ENCODE measurements around the gene COG5.

The COG5 gene

DNA sequence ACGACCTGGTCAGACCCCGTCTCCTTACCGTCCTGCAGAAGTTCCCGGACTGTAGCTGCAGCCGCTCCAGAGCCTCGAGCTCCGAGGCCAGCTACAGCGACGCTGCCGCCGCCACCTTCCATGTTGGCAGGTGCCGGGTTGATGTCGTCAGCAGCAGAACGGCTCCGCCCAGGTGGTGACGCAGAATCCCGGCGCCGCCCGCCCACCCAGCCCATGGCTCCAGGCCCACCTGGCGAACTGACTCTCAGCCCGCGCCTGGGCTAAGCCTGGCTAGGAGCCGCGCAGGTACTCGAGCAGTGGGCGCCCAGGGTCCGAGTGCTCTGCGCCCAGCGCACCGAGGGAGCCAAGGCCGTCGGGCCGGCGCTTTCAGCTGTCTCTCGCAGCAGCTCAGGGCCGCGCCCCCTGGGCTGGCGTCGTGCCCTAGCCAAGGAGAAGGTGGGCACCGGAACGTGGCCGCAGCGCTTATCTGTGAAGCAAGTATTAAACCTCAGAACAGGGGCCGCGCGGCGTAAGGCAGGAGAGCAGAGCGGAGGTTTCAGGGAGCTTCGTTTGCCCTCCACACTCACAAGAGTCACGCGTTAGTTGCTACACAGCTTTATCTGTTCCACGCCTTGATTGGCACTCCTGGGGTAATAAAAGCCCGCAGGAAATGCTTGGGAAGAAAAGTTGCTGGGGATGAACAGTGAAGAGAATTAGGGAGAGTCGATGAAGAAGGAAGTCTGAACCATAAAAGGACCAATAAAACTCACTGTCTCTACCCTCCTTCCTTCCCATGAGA, at the start of gene COG5, which contains the start of gene DUS4L:
Gene COG5 (minus strand): TSS at position 146 of the 778 bp plus-strand sequence. CDS start 24 bp downstream, at position 122.
Gene DUS4L (plus strand): TSS at position 197 of the 778 bp plus-strand sequence. CDS start 3,100 bp downstream, outside the sequence.
- H3K4me1 ChIP-seq (ENCODE audit: control insufficient read depth, insufficient read depth, low read length): peaks cover 10% of the 10 kb centered on the region
- H3K36me3 ChIP-seq (ENCODE audit: control insufficient read depth, insufficient read depth, low read length): no peaks in the 10 kb centered on the region
- H3K9ac ChIP-seq (ENCODE audit: low read depth, low read length): peak within 1 kb of the TSS; percentile 88
- peak within 1 kb of the TSS; percentile 99 for H3K4me3 ChIP-seq (ENCODE audit: low read depth, low read length)
- no peaks in the 10 kb centered on the region for H3K9me3 ChIP-seq (ENCODE audit: control insufficient read depth, insufficient read depth, low read length)
- H3K27me3 ChIP-seq (ENCODE audit: control insufficient read depth, insufficient read depth, low read length): no peaks in the 10 kb centered on the region

DNA sequence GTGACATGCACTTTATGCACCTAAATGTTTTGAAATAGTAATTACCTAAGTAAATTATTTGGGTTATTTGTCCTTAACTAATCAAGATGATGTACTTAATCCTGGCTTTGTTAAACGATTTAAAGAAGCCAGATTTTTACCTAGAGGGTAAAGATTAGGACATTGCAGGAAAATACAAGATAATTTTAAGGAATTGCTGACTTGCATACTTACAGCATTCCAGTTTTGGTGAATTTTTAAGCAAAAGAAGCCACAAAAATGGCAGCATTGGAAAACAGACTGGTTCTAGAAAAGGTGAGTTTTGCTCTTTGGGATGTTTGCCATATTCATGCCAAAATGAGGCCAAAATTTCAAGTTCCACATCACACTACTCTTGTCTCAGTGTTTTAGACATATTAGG, 49.7 kb upstream of the COG5 start:
- no peaks in the 10 kb centered on the region for H3K4me1 ChIP-seq (ENCODE audit: control insufficient read depth, insufficient read depth, low read length)
- H3K36me3 ChIP-seq (ENCODE audit: control insufficient read depth, insufficient read depth, low read length): no peaks in the 10 kb centered on the region
- no peak overlapping the region for H3K9ac ChIP-seq (ENCODE audit: low read depth, low read length)
- no peaks in the 10 kb centered on the region for H3K27me3 ChIP-seq (ENCODE audit: control insufficient read depth, insufficient read depth, low read length)
- no peak overlapping the region for H3K4me3 ChIP-seq (ENCODE audit: low read depth, low read length)
- H3K9me3 ChIP-seq (ENCODE audit: control insufficient read depth, insufficient read depth, low read length): no peaks in the 10 kb centered on the region

- Histone ChIP-seq H3K27me3 (ENCODE audit: control insufficient read depth, insufficient read depth, low read length) (no peaks in the 10 kb centered on the region), H3K36me3 (ENCODE audit: control insufficient read depth, insufficient read depth, low read length) (no peaks in the 10 kb centered on the region), H3K4me1 (ENCODE audit: control insufficient read depth, insufficient read depth, low read length) (no peaks in the 10 kb centered on the region), H3K9ac (ENCODE audit: low read depth, low read length) (no peak overlapping the region), H3K4me3 (ENCODE audit: low read depth, low read length) (no peak overlapping the region), H3K9me3 (ENCODE audit: control insufficient read depth, insufficient read depth, low read length) (no peaks in the 10 kb centered on the region)
Measured at GRCh38 chr7:107610323-107610722, 46.6 kb upstream of the COG5 start.

DNA sequence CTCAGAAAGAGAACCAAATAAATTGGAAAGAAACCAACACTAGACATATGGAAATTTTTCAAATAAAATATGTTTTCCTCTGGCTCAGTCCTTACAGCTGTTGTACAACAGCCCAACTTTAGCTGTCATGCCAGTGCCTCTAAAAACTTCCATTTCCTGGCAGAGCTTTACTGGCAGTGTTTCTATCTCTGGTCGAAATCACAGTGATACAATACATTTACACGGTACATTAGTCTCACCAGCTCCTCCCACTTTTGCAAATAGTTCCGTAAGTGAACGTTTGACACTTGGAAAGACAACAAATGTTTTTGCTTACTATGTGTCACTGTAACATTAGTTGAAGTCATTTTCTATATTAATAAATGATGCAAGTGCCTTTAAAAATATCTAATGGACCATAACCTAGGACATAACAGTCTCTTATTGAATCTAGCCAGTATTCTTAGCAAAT, 46.1 kb upstream of the COG5 start:
- no peaks in the 10 kb centered on the region for H3K9me3 ChIP-seq (ENCODE audit: control insufficient read depth, insufficient read depth, low read length)
- no peaks in the 10 kb centered on the region for H3K36me3 ChIP-seq (ENCODE audit: control insufficient read depth, insufficient read depth, low read length)
- H3K27me3 ChIP-seq (ENCODE audit: control insufficient read depth, insufficient read depth, low read length): no peaks in the 10 kb centered on the region
- no peaks in the 10 kb centered on the region for H3K4me1 ChIP-seq (ENCODE audit: control insufficient read depth, insufficient read depth, low read length)
- no peak overlapping the region for H3K4me3 ChIP-seq (ENCODE audit: low read depth, low read length)
- H3K9ac ChIP-seq (ENCODE audit: low read depth, low read length): no peak overlapping the region

GRCh38 chr7:107606303-107606702, 42.6 kb upstream of the COG5 start:
- H3K9ac ChIP-seq (ENCODE audit: low read depth, low read length): no peak overlapping the region
- no peaks in the 10 kb centered on the region for H3K36me3 ChIP-seq (ENCODE audit: control insufficient read depth, insufficient read depth, low read length)
- no peaks in the 10 kb centered on the region for H3K4me1 ChIP-seq (ENCODE audit: control insufficient read depth, insufficient read depth, low read length)
- no peaks in the 10 kb centered on the region for H3K27me3 ChIP-seq (ENCODE audit: control insufficient read depth, insufficient read depth, low read length)
- no peak overlapping the region for H3K4me3 ChIP-seq (ENCODE audit: low read depth, low read length)
- H3K9me3 ChIP-seq (ENCODE audit: control insufficient read depth, insufficient read depth, low read length): no peaks in the 10 kb centered on the region

DNA sequence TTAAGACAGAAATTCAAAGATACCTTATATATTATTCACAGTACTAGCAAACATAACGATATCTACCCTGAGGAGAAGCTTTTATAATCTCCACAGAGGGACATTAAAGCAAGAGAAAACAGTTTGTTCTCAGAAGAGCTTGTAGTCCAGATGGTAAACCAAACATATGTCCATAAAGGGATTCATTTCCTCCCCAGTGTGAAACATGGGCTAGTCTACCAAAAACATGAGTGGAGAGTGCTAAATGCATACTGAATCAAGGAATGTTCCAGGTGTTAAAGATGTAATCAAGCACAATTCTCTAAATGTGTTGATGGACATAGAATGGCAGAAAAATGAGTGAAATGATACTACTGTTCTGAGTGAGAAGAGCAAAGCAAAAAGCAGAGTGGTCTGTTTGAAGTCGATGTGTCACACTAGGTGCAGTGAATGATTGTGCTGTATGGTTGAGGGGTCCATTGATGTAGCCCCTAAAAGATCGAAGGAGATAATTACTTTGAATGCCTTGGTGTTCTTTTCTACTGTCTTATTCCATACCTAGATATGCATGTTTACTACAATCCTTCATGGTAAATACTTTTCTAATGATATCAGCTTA, 41.6 kb upstream of the COG5 start:
- no peaks in the 10 kb centered on the region for H3K9me3 ChIP-seq (ENCODE audit: control insufficient read depth, insufficient read depth, low read length)
- H3K9ac ChIP-seq (ENCODE audit: low read depth, low read length): no peak overlapping the region
- no peaks in the 10 kb centered on the region for H3K4me1 ChIP-seq (ENCODE audit: control insufficient read depth, insufficient read depth, low read length)
- H3K4me3 ChIP-seq (ENCODE audit: low read depth, low read length): no peak overlapping the region
- no peaks in the 10 kb centered on the region for H3K27me3 ChIP-seq (ENCODE audit: control insufficient read depth, insufficient read depth, low read length)
- H3K36me3 ChIP-seq (ENCODE audit: control insufficient read depth, insufficient read depth, low read length): no peaks in the 10 kb centered on the region

DNA sequence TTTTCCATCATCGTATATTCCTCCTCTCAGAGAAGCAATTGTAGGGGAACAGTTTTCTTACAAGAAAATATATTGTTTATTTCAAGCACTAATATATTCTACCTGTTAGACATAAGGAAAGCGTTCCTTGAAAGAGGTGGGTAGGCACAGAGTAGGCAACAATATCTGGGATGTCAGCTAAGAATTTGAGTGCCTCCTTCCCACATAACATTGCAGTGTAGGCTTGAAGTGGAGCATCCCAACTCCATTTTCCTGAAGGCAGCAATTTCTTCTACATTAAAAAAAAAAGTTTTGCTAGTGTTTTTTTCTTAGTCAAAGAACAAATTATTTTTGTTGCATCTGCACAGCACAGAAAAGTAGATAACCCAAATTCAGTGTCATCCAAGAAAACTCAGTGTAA, 37.1 kb upstream of the COG5 start:
- H3K36me3 ChIP-seq (ENCODE audit: control insufficient read depth, insufficient read depth, low read length): no peaks in the 10 kb centered on the region
- H3K9ac ChIP-seq (ENCODE audit: low read depth, low read length): no peak overlapping the region
- H3K9me3 ChIP-seq (ENCODE audit: control insufficient read depth, insufficient read depth, low read length): no peaks in the 10 kb centered on the region
- no peaks in the 10 kb centered on the region for H3K4me1 ChIP-seq (ENCODE audit: control insufficient read depth, insufficient read depth, low read length)
- no peak overlapping the region for H3K4me3 ChIP-seq (ENCODE audit: low read depth, low read length)
- no peaks in the 10 kb centered on the region for H3K27me3 ChIP-seq (ENCODE audit: control insufficient read depth, insufficient read depth, low read length)

DNA sequence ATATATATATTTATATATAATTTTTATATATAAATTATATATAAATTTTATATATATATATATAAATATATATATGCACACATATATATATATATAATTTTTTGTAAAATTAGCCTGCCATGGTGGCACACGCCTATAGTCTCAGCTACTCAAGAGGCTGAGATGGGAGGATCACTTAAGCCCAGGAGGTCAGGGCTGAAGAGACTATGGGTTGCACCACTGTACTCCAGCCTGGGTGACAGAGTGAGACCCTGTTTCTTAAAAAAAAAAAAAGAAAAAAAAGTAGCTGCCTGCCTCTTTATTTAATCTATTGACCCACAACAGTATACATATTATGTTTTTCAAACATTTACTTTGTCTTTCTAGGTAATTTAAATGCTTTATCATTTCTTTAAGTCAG, 35.5 kb upstream of the COG5 start:
- Histone ChIP-seq H3K4me1 (ENCODE audit: control insufficient read depth, insufficient read depth, low read length) (no peaks in the 10 kb centered on the region), H3K4me3 (ENCODE audit: low read depth, low read length) (no peak overlapping the region), H3K27me3 (ENCODE audit: control insufficient read depth, insufficient read depth, low read length) (no peaks in the 10 kb centered on the region), H3K9me3 (ENCODE audit: control insufficient read depth, insufficient read depth, low read length) (no peaks in the 10 kb centered on the region), H3K9ac (ENCODE audit: low read depth, low read length) (no peak overlapping the region), H3K36me3 (ENCODE audit: control insufficient read depth, insufficient read depth, low read length) (no peaks in the 10 kb centered on the region)

DNA sequence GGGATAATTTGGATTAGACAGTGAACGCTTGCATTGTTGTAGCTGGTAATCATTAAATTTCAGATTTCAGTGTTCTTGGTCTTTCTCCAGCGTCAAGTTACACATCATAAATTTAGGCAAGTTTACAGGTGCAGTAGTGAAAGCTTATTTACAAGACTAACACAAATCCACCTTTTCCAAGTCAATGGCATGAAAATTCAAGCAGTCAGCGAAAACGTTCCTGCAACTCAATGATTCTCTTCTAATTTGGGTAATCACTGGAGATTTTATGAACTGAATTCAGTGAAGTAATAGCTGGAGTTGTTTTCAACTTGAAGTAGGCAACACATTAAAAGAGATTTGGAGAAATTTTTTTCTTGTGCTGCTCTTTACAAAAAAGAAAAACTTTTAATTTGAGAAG, 34.2 kb upstream of the COG5 start:
- Histone ChIP-seq H3K4me1 (ENCODE audit: control insufficient read depth, insufficient read depth, low read length) (no peaks in the 10 kb centered on the region), H3K9me3 (ENCODE audit: control insufficient read depth, insufficient read depth, low read length) (no peaks in the 10 kb centered on the region), H3K9ac (ENCODE audit: low read depth, low read length) (no peak overlapping the region), H3K4me3 (ENCODE audit: low read depth, low read length) (no peak overlapping the region), H3K27me3 (ENCODE audit: control insufficient read depth, insufficient read depth, low read length) (no peaks in the 10 kb centered on the region), H3K36me3 (ENCODE audit: control insufficient read depth, insufficient read depth, low read length) (no peaks in the 10 kb centered on the region)

GRCh38 chr7:107597582-107597916, 33.8 kb upstream of the COG5 start:
- Histone ChIP-seq H3K4me1 (ENCODE audit: control insufficient read depth, insufficient read depth, low read length) (no peaks in the 10 kb centered on the region), H3K4me3 (ENCODE audit: low read depth, low read length) (no peak overlapping the region), H3K36me3 (ENCODE audit: control insufficient read depth, insufficient read depth, low read length) (no peaks in the 10 kb centered on the region), H3K9me3 (ENCODE audit: control insufficient read depth, insufficient read depth, low read length) (no peaks in the 10 kb centered on the region), H3K27me3 (ENCODE audit: control insufficient read depth, insufficient read depth, low read length) (no peaks in the 10 kb centered on the region), H3K9ac (ENCODE audit: low read depth, low read length) (no peak overlapping the region)

DNA sequence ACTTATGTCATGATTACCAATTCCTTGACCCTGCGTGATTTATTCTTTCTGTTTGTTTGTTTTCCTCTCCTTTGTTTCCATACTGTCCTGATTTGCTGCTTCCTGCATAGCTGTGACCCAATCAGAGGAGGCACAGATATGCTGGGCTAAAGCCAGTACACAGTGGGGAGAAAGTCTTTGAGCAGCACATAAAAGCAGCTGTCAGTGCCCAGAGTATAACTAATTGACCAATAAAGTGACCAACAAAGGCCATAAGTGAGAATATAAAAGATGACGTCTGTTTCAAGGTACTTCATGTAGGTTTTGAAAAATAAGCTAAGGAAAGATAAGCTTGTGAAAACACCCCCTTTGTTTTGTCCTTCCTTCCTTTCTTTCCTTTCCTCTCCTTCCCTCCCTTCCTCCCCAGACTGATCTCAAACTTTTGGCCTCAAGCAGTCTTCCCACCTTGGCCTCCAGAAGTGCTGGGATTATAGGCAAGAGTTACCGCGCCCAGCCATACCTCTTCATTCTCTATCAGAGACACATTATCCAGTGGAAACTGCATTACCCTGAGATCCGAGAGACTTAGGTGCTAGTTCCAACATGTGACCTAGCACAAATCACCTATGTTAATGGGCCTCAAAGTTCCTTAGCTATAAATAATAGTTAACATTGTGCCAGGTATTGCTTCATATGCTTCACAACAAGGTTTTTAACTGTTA, 33.3 kb upstream of the COG5 start:
- no peak overlapping the region for H3K4me3 ChIP-seq (ENCODE audit: low read depth, low read length)

More for the DNA sequence above, 33.3 kb upstream of the COG5 start:
- no peaks in the 10 kb centered on the region for H3K27me3 ChIP-seq (ENCODE audit: control insufficient read depth, insufficient read depth, low read length)
- no peak overlapping the region for H3K9ac ChIP-seq (ENCODE audit: low read depth, low read length)
- no peaks in the 10 kb centered on the region for H3K4me1 ChIP-seq (ENCODE audit: control insufficient read depth, insufficient read depth, low read length)
- no peaks in the 10 kb centered on the region for H3K36me3 ChIP-seq (ENCODE audit: control insufficient read depth, insufficient read depth, low read length)
- H3K9me3 ChIP-seq (ENCODE audit: control insufficient read depth, insufficient read depth, low read length): no peaks in the 10 kb centered on the region

Data from iPS-15b (cell line).